Colonic mucosa (tissue), 4 donors: Measurements from ENCODE around the gene MAP6. TPM values are rescaled to one million over a fixed set of nuclear protein-coding genes. Genes with fewer than 3 reads are reported as not detected.
A peak's percentile ranks its signal among the peaks of the same experiment; 100 is the strongest.

Source experiments
- DNase-seq: peaks from one replicate; pipeline ENCODE4 v3.0.0-alpha.2; 2020
- H3K27ac ChIP-seq: fragments of 200-600 bp; one replicate; pipeline ENCODE4 v1.8.0; 2021
- H3K27me3 ChIP-seq: fragments of 200-600 bp; one replicate; pipeline ENCODE4 v1.8.0; 2021
- H3K36me3 ChIP-seq: fragments of 200-600 bp; one replicate; pipeline ENCODE4 v1.8.0; 2021
- H3K4me1 ChIP-seq: fragments of 200-600 bp; one replicate; pipeline ENCODE4 v1.8.0; 2021; ENCODE audit warnings: mild to moderate bottlenecking
- H3K4me3 ChIP-seq: fragments of 200-600 bp; one replicate; pipeline ENCODE4 v1.8.0; 2021
- H3K9ac ChIP-seq, 2 donors: one replicate each; pipeline ENCODE4 v1.7.0; 2013; ENCODE audit warnings: control low read depth in 2 of 2, low read depth in 2 of 2, low read length in 2 of 2
- H3K9me3 ChIP-seq: fragments of 200-600 bp; one replicate; pipeline ENCODE4 v1.8.0; 2021
- intact Hi-C: fragments of 100-400 bp; cut with DNase I; formaldehyde crosslinking; loops from one replicate; pipeline ENCODE4 v1.14.1; 2022
- total RNA-seq, 2 donors: library from RNA; stranded (reverse); fragmentation: NEBNext Ultra II Directional in 1 of 2; extraction: Animal tissue kit (Norgen Biotek cat#: 25700) in 1 of 2; gene quantifications; one replicate each; pipeline ENCODE4 v1.2.1, GENCODE V29; 2021
- TF ChIP-seq, protein P1 (sequence below): fragments of 200-600 bp; IDR thresholded peaks from one replicate; pipeline ENCODE4 v1.8.0; 2022; ENCODE audit warnings: antibody characterized with exemption, mild to moderate bottlenecking
- donor health status: healthy.
- donor health status: DM: no; HTN: no; CAD: no.
- donor health status: DM: no; HTN: no; CAD: no.

Gene MAP6
- total RNA-seq, 2 donors from 2014 or later, result 0.79 to 2.6 TPM

DNA sequence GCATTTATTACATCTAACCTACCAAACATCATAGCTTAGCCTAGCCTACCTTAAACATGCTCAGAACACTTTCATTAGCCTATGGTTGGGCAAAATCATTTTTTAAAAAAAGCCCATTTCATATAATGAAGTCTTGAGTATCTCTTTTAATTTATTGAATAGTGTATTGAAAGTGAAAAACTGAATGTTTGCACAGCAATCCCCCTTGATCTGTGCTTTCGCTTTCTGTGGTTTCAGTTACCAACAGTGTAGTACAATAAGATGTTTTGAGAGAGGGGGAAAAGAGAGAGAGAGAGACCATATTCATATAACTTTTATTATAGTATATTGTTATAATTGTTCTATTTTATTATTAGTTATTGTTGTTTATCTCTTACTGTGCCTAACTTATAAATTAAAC is 8.4 kb upstream of the MAP6 start:
- TF ChIP-seq, protein P1, sequence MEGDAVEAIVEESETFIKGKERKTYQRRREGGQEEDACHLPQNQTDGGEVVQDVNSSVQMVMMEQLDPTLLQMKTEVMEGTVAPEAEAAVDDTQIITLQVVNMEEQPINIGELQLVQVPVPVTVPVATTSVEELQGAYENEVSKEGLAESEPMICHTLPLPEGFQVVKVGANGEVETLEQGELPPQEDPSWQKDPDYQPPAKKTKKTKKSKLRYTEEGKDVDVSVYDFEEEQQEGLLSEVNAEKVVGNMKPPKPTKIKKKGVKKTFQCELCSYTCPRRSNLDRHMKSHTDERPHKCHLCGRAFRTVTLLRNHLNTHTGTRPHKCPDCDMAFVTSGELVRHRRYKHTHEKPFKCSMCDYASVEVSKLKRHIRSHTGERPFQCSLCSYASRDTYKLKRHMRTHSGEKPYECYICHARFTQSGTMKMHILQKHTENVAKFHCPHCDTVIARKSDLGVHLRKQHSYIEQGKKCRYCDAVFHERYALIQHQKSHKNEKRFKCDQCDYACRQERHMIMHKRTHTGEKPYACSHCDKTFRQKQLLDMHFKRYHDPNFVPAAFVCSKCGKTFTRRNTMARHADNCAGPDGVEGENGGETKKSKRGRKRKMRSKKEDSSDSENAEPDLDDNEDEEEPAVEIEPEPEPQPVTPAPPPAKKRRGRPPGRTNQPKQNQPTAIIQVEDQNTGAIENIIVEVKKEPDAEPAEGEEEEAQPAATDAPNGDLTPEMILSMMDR, result no peak
- intact Hi-C loops, result no loop called here
- H3K27me3 ChIP-seq, result no peaks in the 10 kb centered on the region
- no peak overlapping the region for H3K9ac ChIP-seq
- H3K4me1 ChIP-seq, result no peaks in the 10 kb centered on the region
- no peaks in the 10 kb centered on the region for H3K9me3 ChIP-seq
- H3K27ac ChIP-seq, result no peak overlapping the region
- H3K4me3 ChIP-seq, result no peak overlapping the region
- DNase-seq, result no peak
- no peaks in the 10 kb centered on the region for H3K36me3 ChIP-seq

DNA sequence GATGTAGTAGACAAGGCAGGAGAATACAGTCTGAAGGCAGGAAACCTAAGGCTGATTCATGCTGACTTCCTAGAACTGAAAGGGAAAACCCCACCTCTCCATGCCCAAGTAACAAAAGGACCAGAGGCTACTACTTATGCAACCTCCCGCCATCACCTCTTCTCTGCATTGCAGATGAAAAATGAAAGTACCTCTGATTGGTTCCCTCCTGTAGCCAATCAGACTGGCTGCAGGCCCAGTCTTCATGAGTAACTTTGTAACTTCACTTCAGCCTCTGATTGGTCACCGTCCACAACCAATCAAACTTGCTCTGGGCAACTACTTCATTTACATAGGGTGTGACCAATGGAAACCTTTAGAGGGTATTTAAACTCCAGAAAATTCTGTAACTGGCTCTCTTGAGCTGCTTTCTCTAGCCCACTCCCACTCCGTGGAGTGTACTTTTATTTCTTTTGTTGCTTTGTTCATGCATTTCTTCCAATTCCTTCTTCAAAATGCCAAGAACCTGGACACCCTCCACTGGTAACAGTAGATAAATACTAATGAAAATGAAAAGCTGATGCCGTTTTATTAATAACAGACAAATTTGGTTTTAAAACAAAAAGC is 5.2 kb upstream of the MAP6 start:
- Histone ChIP-seq H3K27me3 (peaks cover 14% of the 10 kb centered on the region), H3K4me1 (no peaks in the 10 kb centered on the region), H3K4me3 (no peak overlapping the region), H3K36me3 (no peaks in the 10 kb centered on the region), H3K27ac (no peak overlapping the region), H3K9ac (no peak overlapping the region), H3K9me3 (no peaks in the 10 kb centered on the region)
- TF ChIP-seq, protein P1, result no peak
- DNase-seq, result no peak
- intact Hi-C loops, result no loop called here

GRCh38 chr11:75667831-75668450 is 897 bp downstream of the MAP6 start:
- peak overlapping the region; percentile 37 for H3K4me3 ChIP-seq
- no peaks in the 10 kb centered on the region for H3K36me3 ChIP-seq
- peaks cover 4% of the 10 kb centered on the region for H3K4me1 ChIP-seq
- peak overlapping the region; percentile 26 to 41 for H3K9ac ChIP-seq
- H3K27ac ChIP-seq, result no peak overlapping the region
- no peaks in the 10 kb centered on the region for H3K9me3 ChIP-seq
- H3K27me3 ChIP-seq, result peaks cover 36% of the 10 kb centered on the region
- peak; percentile 22 for DNase-seq
- intact Hi-C loops, result no loop called here
- TF ChIP-seq, protein P1, result no peak

GRCh38 chr11:75667255-75667830 is 1.5 kb downstream of the MAP6 start:
- peaks cover 36% of the 10 kb centered on the region for H3K27me3 ChIP-seq
- H3K27ac ChIP-seq, result no peak overlapping the region
- H3K9me3 ChIP-seq, result no peaks in the 10 kb centered on the region
- TF ChIP-seq, protein P1, result no peak
- H3K4me1 ChIP-seq, result peaks cover 4% of the 10 kb centered on the region
- intact Hi-C loops, result no loop called here
- H3K9ac ChIP-seq, result no peak overlapping the region
- peak overlapping the region; percentile 37 for H3K4me3 ChIP-seq
- DNase-seq, result no peak
- H3K36me3 ChIP-seq, result no peaks in the 10 kb centered on the region

- H3K9ac ChIP-seq, result no peak overlapping the region
- H3K27ac ChIP-seq, result no peak overlapping the region
- TF ChIP-seq, protein P1, result no peak
- DNase-seq, result no peak
- intact Hi-C loops, result no loop called here
- peaks cover 36% of the 10 kb centered on the region for H3K27me3 ChIP-seq
- peaks cover 4% of the 10 kb centered on the region for H3K4me1 ChIP-seq
- H3K36me3 ChIP-seq, result no peaks in the 10 kb centered on the region
- no peaks in the 10 kb centered on the region for H3K9me3 ChIP-seq
- H3K4me3 ChIP-seq, result no peak overlapping the region
These were observed 2.8 kb downstream of the MAP6 start for GRCh38 chr11:75665990-75666389.
